K562 (cell line): Measurements from ENCODE around the gene NUDCD3. TPM values are rescaled to one million over a fixed set of nuclear protein-coding genes. Genes with fewer than 3 reads are reported as not detected.

Source experiments
- ARID2 ChIP-seq: fragments of 450-650 bp; IDR thresholded peaks from 2 replicates; pipeline ENCODE4 v1.6.1; 2017; ENCODE audit warnings: antibody characterized with exemption, mild to moderate bottlenecking
- ARNT ChIP-seq, 2 experiments: fragments of 450-650 bp; IDR thresholded peaks; 2 replicates each; pipeline ENCODE4 v1.6.1; 2016; ENCODE audit warnings: mild to moderate bottlenecking in 1 of 2
- CC2D1A ChIP-seq: fragments of 450-650 bp; IDR thresholded peaks from 2 replicates; pipeline ENCODE4 v1.6.1; 2017; ENCODE audit warnings: mild to moderate bottlenecking
- CREM ChIP-seq: IDR thresholded peaks from 2 replicates; pipeline ENCODE4 v1.6.1; 2014; ENCODE audit warnings: antibody characterized with exemption, low read depth
- KLF16 ChIP-seq: IDR thresholded peaks from 2 replicates; pipeline ENCODE4 v1.6.1; 2016; ENCODE audit warnings: antibody characterized with exemption
- MEIS2 ChIP-seq: fragments of 450-650 bp; IDR thresholded peaks from 2 replicates; pipeline ENCODE4 v1.6.1; 2014; ENCODE audit warnings: mild to moderate bottlenecking; ENCODE audit not compliant: partially characterized antibody
- STAG1 ChIP-seq: sonication (generic); formaldehyde crosslinking; IDR thresholded peaks from 2 replicates; pipeline ENCODE4 v1.5.0; 2020; ENCODE audit warnings: missing genetic modification reagents, borderline replicate concordance
- polyA plus RNA-seq, 8 experiments: library from polyadenylated mRNA; depleted of rRNA in 4 of 8; stranded (reverse) in 5 of 8; unstranded in 3 of 8; fragments of >200 nt; fragmentation: Nextera tagmentation in 2 of 8; fragmentation: Illumina TruSeq in 1 of 8; extraction: Ambion mirVana in 2 of 8; extraction: Trizol in 1 of 8; gene quantifications; 2 replicates each; pipeline versions ENCODE4 v1.2.1 to v1.2.3, GENCODE V29; 2011 to 2014; ENCODE audit warnings: inconsistent platforms in 1 of 8, missing spikeins in 1 of 8
- total RNA-seq, 7 experiments: library from RNA; depleted of rRNA in 6 of 7; stranded (reverse); fragments of >200 nt in 6 of 7; fragmentation: Illumina TruSeq in 2 of 7; extraction: Trizol in 2 of 7; gene quantifications; 2 replicates each; pipeline versions ENCODE4 v1.2.1 to v1.2.3, GENCODE V29; 2011 to 2021; ENCODE audit warnings: low replicate concordance in 1 of 7
- TF ChIP-seq, protein P1 (sequence below), 2 experiments: fragments of 450-650 bp; formaldehyde crosslinking in 1 of 2; IDR thresholded peaks; 2 replicates each; pipeline versions ENCODE4 v1.4.0 to v1.6.1; 2014 to 2020; ENCODE audit warnings: mild to moderate bottlenecking in 2 of 2, borderline replicate concordance in 1 of 2, low read depth in 1 of 2
- TF ChIP-seq, protein P2 (sequence below), 2 experiments: fragments of 450-650 bp in 1 of 2; sonication (generic) in 1 of 2; formaldehyde crosslinking in 1 of 2; IDR thresholded peaks in 1 of 2; conservative IDR thresholded peaks in 1 of 2; 2 replicates each; pipeline versions ENCODE4 v1.6.1 to v1.8.1; 2016 to 2023; ENCODE audit warnings: mild to moderate bottlenecking in 2 of 2, moderate library complexity in 2 of 2, inconsistent platforms in 1 of 2, missing genetic modification reagents in 1 of 2
- TF ChIP-seq, protein P3 (sequence below), 3 experiments: IDR thresholded peaks in 2 of 3; conservative IDR thresholded peaks in 1 of 3; 2 replicates each; pipeline ENCODE4 v1.5.1; 2011 to 2012; ENCODE audit warnings: low read length in 3 of 3, mild to moderate bottlenecking in 3 of 3, control low read depth in 2 of 3, improper control_type of control experiment in 1 of 3, inconsistent platforms in 1 of 3, low read depth in 1 of 3, mixed read lengths in 1 of 3, moderate library complexity in 1 of 3; ENCODE audit not compliant: insufficient read depth in 2 of 3

NUDCD3 gene
- total and polyA plus RNA-seq, 9 of the 15 experiments (the other 6 are each of a cell fraction or from before 2014, with no cell fraction given) = 24.8 to 64.2 (median 42.6) TPM

DNA sequence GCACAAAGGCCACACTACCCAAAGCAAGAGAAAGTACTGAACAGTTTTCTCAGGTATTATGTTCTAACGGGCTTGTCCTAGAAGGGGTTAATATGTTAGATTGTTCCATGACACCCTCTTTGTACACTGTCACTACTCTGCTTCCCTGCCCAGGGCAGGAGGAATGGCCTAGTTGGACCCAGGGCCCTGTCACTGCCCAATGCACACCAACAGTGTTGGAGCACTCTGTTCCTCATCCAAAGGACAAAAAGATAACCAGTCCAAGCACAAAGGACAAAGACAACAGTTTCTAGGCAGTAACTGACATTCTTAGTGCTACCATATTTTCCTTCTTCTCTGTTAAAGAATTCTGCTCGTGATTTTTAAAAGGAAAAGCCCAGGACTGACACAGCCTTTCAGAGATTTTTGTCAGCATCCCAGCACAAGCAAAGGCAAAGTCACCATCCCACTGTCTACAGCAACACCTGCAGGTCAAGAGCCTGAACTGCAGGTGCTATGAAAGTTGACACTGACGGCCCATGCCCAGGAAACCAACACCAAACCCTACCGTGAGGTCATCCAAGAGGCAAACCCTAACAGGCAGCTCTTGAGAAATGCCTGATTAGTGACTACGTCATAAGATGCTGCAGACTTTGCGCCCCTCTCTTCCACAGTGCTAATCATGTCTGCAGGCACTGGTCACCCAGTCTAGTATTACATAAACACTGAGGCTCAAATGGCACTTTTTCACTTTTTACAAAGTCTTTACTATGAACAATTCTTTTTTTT is 13.2 kb downstream of the NUDCD3 start (continued):
- TF ChIP-seq, protein P1, sequence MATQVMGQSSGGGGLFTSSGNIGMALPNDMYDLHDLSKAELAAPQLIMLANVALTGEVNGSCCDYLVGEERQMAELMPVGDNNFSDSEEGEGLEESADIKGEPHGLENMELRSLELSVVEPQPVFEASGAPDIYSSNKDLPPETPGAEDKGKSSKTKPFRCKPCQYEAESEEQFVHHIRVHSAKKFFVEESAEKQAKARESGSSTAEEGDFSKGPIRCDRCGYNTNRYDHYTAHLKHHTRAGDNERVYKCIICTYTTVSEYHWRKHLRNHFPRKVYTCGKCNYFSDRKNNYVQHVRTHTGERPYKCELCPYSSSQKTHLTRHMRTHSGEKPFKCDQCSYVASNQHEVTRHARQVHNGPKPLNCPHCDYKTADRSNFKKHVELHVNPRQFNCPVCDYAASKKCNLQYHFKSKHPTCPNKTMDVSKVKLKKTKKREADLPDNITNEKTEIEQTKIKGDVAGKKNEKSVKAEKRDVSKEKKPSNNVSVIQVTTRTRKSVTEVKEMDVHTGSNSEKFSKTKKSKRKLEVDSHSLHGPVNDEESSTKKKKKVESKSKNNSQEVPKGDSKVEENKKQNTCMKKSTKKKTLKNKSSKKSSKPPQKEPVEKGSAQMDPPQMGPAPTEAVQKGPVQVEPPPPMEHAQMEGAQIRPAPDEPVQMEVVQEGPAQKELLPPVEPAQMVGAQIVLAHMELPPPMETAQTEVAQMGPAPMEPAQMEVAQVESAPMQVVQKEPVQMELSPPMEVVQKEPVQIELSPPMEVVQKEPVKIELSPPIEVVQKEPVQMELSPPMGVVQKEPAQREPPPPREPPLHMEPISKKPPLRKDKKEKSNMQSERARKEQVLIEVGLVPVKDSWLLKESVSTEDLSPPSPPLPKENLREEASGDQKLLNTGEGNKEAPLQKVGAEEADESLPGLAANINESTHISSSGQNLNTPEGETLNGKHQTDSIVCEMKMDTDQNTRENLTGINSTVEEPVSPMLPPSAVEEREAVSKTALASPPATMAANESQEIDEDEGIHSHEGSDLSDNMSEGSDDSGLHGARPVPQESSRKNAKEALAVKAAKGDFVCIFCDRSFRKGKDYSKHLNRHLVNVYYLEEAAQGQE (IDR thresholded peaks at IDR 0.05; ENCODE audit: borderline replicate concordance) = peak; percentile 62; the same call in 1 of the 2 replicates
- TF ChIP-seq, protein P1 (CRISPR knock-in tag; IDR thresholded peaks at IDR 0.05; ENCODE audit: low read depth) = no peak
- TF ChIP-seq CREM = peak; percentile 72
- TF ChIP-seq KLF16 = 0 out of 2 replicates have a peak, but pooled peaks have one; percentile 39
- TF ChIP-seq MEIS2 = peak; percentile 7
- TF ChIP-seq ARID2 = peak; percentile 14; the same call in 1 of the 2 replicates
- TF ChIP-seq, protein P2, sequence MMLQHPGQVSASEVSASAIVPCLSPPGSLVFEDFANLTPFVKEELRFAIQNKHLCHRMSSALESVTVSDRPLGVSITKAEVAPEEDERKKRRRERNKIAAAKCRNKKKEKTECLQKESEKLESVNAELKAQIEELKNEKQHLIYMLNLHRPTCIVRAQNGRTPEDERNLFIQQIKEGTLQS (IDR thresholded peaks at IDR 0.05) = peak; percentile 57
- TF ChIP-seq, protein P2 (CRISPR knock-in tag; conservative IDR thresholded peaks at IDR 0.05) = no peak
- no peak for TF ChIP-seq CC2D1A
- peak; percentile 64; the same call in 1 of the 2 replicates for TF ChIP-seq STAG1 (CRISPR knock-in tag)
- TF ChIP-seq, protein P3, sequence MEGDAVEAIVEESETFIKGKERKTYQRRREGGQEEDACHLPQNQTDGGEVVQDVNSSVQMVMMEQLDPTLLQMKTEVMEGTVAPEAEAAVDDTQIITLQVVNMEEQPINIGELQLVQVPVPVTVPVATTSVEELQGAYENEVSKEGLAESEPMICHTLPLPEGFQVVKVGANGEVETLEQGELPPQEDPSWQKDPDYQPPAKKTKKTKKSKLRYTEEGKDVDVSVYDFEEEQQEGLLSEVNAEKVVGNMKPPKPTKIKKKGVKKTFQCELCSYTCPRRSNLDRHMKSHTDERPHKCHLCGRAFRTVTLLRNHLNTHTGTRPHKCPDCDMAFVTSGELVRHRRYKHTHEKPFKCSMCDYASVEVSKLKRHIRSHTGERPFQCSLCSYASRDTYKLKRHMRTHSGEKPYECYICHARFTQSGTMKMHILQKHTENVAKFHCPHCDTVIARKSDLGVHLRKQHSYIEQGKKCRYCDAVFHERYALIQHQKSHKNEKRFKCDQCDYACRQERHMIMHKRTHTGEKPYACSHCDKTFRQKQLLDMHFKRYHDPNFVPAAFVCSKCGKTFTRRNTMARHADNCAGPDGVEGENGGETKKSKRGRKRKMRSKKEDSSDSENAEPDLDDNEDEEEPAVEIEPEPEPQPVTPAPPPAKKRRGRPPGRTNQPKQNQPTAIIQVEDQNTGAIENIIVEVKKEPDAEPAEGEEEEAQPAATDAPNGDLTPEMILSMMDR (IDR thresholded peaks at IDR 0.05 in 2 of 3, conservative IDR thresholded peaks at IDR 0.05 in 1 of 3; ENCODE audit: insufficient read depth in 2 of 3, low read depth in 1 of 3, low read length in 3 of 3) = peak; percentile 85 to 97 (median 93)
- peak in 1 of 2 experiments; percentile 50; a peak in 1 of 4 replicates for TF ChIP-seq ARNT (IDR thresholded peaks at IDR 0.05)
